Thyroid gland (tissue), 4 donors: ENCODE results near the gene KIF2A.

Experiments used
- POLR2A ChIP-seq, 2 donors: fragments of 450-650 bp; IDR thresholded peaks; one replicate each; pipeline ENCODE4 v1.6.1; 2017; ENCODE audit warnings: antibody characterized with exemption in 2 of 2, mild to moderate bottlenecking in 2 of 2, moderate library complexity in 1 of 2
- TF ChIP-seq, protein P1 (sequence below), 6 experiments: fragments of 200-600 bp in 3 of 6; fragments of 450-650 bp in 3 of 6; sonication (generic) in 3 of 6; IDR thresholded peaks; one replicate each; pipeline ENCODE4 v1.5.1; 2016 to 2019; ENCODE audit warnings: antibody characterized with exemption in 6 of 6, mild to moderate bottlenecking in 2 of 6, inconsistent platforms in 1 of 6, moderate library complexity in 1 of 6

DNA sequence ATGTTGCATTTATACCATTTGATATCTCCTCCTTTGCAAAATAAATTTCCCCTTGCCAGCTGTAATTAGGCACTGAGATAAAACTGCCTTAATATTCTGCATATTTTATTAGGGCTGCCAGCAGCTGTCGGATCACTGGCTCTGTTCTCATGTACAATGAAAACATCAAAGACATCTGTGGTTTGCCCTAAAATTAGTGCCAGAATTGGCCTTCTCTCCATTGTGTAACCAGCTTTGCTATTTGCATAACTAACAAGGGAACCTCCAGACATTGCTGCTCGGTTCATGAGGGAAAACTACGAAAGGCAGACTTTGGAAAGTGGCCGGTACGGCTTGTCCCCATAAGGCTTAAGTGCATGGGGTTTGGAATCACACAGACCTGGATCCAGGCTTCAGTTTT, 45.5 kb upstream of the KIF2A start:
- TF ChIP-seq POLR2A (IDR thresholded peaks at IDR 0.05), result no peak
- TF ChIP-seq, protein P1, sequence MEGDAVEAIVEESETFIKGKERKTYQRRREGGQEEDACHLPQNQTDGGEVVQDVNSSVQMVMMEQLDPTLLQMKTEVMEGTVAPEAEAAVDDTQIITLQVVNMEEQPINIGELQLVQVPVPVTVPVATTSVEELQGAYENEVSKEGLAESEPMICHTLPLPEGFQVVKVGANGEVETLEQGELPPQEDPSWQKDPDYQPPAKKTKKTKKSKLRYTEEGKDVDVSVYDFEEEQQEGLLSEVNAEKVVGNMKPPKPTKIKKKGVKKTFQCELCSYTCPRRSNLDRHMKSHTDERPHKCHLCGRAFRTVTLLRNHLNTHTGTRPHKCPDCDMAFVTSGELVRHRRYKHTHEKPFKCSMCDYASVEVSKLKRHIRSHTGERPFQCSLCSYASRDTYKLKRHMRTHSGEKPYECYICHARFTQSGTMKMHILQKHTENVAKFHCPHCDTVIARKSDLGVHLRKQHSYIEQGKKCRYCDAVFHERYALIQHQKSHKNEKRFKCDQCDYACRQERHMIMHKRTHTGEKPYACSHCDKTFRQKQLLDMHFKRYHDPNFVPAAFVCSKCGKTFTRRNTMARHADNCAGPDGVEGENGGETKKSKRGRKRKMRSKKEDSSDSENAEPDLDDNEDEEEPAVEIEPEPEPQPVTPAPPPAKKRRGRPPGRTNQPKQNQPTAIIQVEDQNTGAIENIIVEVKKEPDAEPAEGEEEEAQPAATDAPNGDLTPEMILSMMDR (IDR thresholded peaks at IDR 0.05), result no peak
